Natural killer cell (primary cell): ENCODE measurements around the gene TMEM271. TPM values are rescaled to one million over a fixed set of nuclear protein-coding genes. Genes with fewer than 3 reads are reported as not detected.

Experiments used
- ATAC-seq, 3 donors: fragments of 150-1000 bp in 2 of 3; fragments of 200-7000 bp in 1 of 3; cut with Tn5 transposase; 1 replicate in 1 of 3; 2 replicates in 2 of 3; pipeline ENCODE4 v1.10.0; 2021; ENCODE audit warnings: mild to moderate bottlenecking in 2 of 3, moderate library complexity in 2 of 3
- DNase-seq, 2 donors: peaks; one replicate each; pipeline versions ENCODE4 v3.0.0 to v3.0.0-alpha.2; 2013 to 2021; ENCODE audit warnings: mixed read lengths in 1 of 2
- H3K27ac ChIP-seq: one replicate; pipeline ENCODE4 v1.5.1; 2013; ENCODE audit warnings: mild to moderate bottlenecking, low read length
- H3K27me3 ChIP-seq: one replicate; pipeline ENCODE4 v1.6.1; 2013; ENCODE audit warnings: low read length; ENCODE audit not compliant: control insufficient read depth, insufficient read depth
- H3K36me3 ChIP-seq: one replicate; pipeline ENCODE4 v1.6.1; 2013; ENCODE audit warnings: low read length; ENCODE audit not compliant: control insufficient read depth, insufficient read depth
- H3K4me1 ChIP-seq: one replicate; pipeline ENCODE4 v1.6.1; 2013; ENCODE audit warnings: low read length; ENCODE audit not compliant: control insufficient read depth, insufficient read depth
- H3K4me3 ChIP-seq: one replicate; pipeline ENCODE4 v1.5.1; 2013; ENCODE audit warnings: low read length
- H3K9me3 ChIP-seq: one replicate; pipeline ENCODE4 v1.6.1; 2013; ENCODE audit warnings: low read length; ENCODE audit not compliant: control insufficient read depth, insufficient read depth
- H3K27ac Mint-ChIP-seq, 2 donors: one replicate each; pipeline ENCODE4 v1.8.0; 2022; ENCODE audit warnings: mild to moderate bottlenecking in 2 of 2, mixed read lengths in 2 of 2, moderate library complexity in 1 of 2
- H3K27me3 Mint-ChIP-seq, 2 donors: one replicate each; pipeline ENCODE4 v1.8.0; 2022; ENCODE audit warnings: low read depth in 2 of 2, mixed read lengths in 2 of 2
- H3K36me3 Mint-ChIP-seq: one replicate; pipeline ENCODE4 v1.8.0; 2022; ENCODE audit warnings: mixed read lengths
- H3K4me1 Mint-ChIP-seq, 2 donors: one replicate each; pipeline ENCODE4 v1.8.0; 2022; ENCODE audit warnings: mixed read lengths in 2 of 2
- H3K4me3 Mint-ChIP-seq: one replicate; pipeline ENCODE4 v1.8.0; 2022; ENCODE audit warnings: mild to moderate bottlenecking, moderate library complexity, mixed read lengths
- H3K9me3 Mint-ChIP-seq, 2 donors: one replicate each; pipeline ENCODE4 v1.8.0; 2022; ENCODE audit warnings: mixed read lengths in 2 of 2
- CTCF ChIP-seq: fragments of 200-600 bp; IDR thresholded peaks from one replicate; pipeline ENCODE4 v1.8.0; 2022; ENCODE audit warnings: antibody characterized with exemption
- WGBS: methylation state at CpG from one replicate; pipeline ENCODE4 v1.1.7; 2013; ENCODE audit warnings: missing lambda C conversion rate; ENCODE audit not compliant: insufficient coverage; 5-methylcytosine and 5-hydroxymethylcytosine counted together
- intact Hi-C: fragments of 100-400 bp; cut with micrococcal nuclease; formaldehyde crosslinking; loops from one replicate; pipeline ENCODE4 v1.14.2; 2022
- total RNA-seq, 4 donors: library from RNA; stranded (reverse); fragments of 120-200 nt in 1 of 4; gene quantifications; one replicate each; pipeline versions ENCODE4 v1.2.3 to v1.2.4, GENCODE V29; 2013 to 2022

Gene TMEM271
- total RNA-seq, 3 donors from 2014 or later (not counting 1 experiment from before 2014, with no cell fraction given): not detected

GRCh38 chr4:583820-584219 is 7.7 kb upstream of the TMEM271 start:
- H3K4me1 Mint-ChIP-seq: no peaks in the 10 kb centered on the region
- Histone ChIP-seq H3K36me3 (no peaks in the 10 kb centered on the region), H3K27me3 (peaks cover 3% of the 10 kb centered on the region), H3K9me3 (peaks cover 3% of the 10 kb centered on the region), H3K27ac (no peak overlapping the region), H3K4me1 (no peaks in the 10 kb centered on the region), H3K4me3 (no peak overlapping the region)
- no peak overlapping the region for H3K4me3 Mint-ChIP-seq
- H3K36me3 Mint-ChIP-seq: peaks cover 16% of the 10 kb centered on the region
- H3K9me3 Mint-ChIP-seq: no peaks in the 10 kb centered on the region
- TF ChIP-seq CTCF: no peak
- peaks cover 30 to 57% of the 10 kb centered on the region in 2 donors for H3K27me3 Mint-ChIP-seq
- intact Hi-C loops: no loop called here
- ATAC-seq: no peak
- no peak overlapping the region for H3K27ac Mint-ChIP-seq
- DNase-seq: no peak
- 80% methylated on average over 1 of the region's 2 CpGs for WGBS

DNA sequence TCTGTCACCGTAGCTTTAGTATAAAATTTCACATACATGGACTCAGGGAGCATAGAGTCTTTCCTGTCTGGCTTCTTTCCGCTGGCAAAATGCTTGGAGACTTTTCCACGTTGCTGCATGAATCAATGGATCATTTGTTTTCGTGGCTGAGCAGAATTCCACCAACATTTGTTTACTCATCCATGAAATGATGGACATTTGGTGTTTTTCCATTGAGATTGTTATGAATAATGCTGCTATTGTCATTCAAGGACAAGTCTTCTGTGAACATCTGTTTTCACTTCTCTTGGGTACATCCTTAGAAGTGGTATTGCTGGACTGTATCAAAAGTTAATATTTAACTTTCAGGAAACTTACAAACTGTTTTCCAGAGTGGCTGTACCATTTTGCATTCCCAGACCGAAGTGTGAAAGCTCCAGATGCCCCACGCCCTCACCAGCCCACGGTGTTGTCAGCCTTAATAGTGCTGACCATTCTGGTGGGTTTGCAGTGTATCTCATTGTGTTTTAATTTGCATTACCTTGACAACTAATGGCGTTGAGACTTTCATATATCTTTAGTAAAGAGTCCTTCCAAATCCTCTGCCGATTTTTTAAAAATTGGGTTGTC is 5.8 kb upstream of the TMEM271 start:
- DNase-seq (no peak), ATAC-seq (no peak)
- Histone ChIP-seq H3K36me3 (no peaks in the 10 kb centered on the region), H3K4me1 (peaks cover 9% of the 10 kb centered on the region), H3K27ac (no peak overlapping the region), H3K9me3 (peaks cover 3% of the 10 kb centered on the region), H3K4me3 (no peak overlapping the region), H3K27me3 (peaks cover 15% of the 10 kb centered on the region)
- no peak for TF ChIP-seq CTCF
- Mint-ChIP-seq H3K4me1 (peaks cover 0 to 9% of the 10 kb centered on the region in 2 donors), H3K27ac (no peak overlapping the region), H3K36me3 (peaks cover 16% of the 10 kb centered on the region), H3K27me3 (peaks cover 39 to 54% of the 10 kb centered on the region in 2 donors), H3K4me3 (no peak overlapping the region), H3K9me3 (no peaks in the 10 kb centered on the region)
- WGBS: 77% methylated on average over 7 of the region's 9 CpGs
- intact Hi-C loops: no loop called here

DNA sequence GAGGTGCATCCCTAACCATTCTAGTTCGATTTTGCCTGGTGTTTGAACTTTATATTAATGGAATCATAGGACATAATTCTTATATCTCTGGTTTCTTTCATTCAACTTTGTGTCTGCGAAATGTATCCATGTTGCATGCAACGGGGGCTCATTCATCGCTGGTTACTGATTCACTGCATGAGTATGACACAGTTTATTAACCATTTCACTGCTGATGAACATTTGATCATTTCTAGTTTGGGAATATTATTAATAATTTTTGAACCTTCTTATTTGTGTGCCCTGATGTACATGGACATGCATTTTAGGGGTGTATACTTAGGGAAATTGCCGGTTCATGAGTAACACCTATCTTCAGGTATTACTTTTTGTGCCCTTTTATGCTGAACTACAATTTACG is 5.1 kb upstream of the TMEM271 start:
- Histone ChIP-seq H3K27ac (no peak overlapping the region), H3K4me3 (no peak overlapping the region), H3K36me3 (no peaks in the 10 kb centered on the region), H3K4me1 (peaks cover 9% of the 10 kb centered on the region), H3K9me3 (peaks cover 3% of the 10 kb centered on the region), H3K27me3 (peaks cover 17% of the 10 kb centered on the region)
- no peak overlapping the region for H3K4me3 Mint-ChIP-seq
- TF ChIP-seq CTCF: no peak
- DNase-seq (no peak), ATAC-seq (no peak)
- peaks cover 0 to 10% of the 10 kb centered on the region in 2 donors for H3K4me1 Mint-ChIP-seq
- peaks cover 37 to 51% of the 10 kb centered on the region in 2 donors for H3K27me3 Mint-ChIP-seq
- no peaks in the 10 kb centered on the region for H3K9me3 Mint-ChIP-seq
- WGBS: 82% methylated on average over 6 of the region's 6 CpGs
- intact Hi-C loops: no loop called here
- no peak overlapping the region for H3K27ac Mint-ChIP-seq
- H3K36me3 Mint-ChIP-seq: peaks cover 16% of the 10 kb centered on the region
